OCI-LY3 (cell line): ENCODE results near the gene SYPL2.

Experiments
- H2AFZ ChIP-seq: fragments of 200-600, 300-600 bp; shearing (Covaris generic); 2 replicates; pipeline ENCODE4 v1.6.0; 2014; ENCODE audit warnings: antibody characterized with exemption, low read depth, low read length
- H3K27ac ChIP-seq: fragments of 200-600, 300-600 bp; sonication (generic); 2 replicates; pipeline ENCODE4 v1.5.1; 2014; ENCODE audit warnings: mild to moderate bottlenecking, low read length, moderate library complexity, mixed read lengths
- H3K27me3 ChIP-seq: fragments of 200-600, 300-600 bp; sonication (generic); 2 replicates; pipeline ENCODE4 v1.6.1; 2014; ENCODE audit warnings: low read depth, low read length, mixed read lengths
- H3K36me3 ChIP-seq: fragments of 200-600, 300-600 bp; sonication (generic); replicated peaks from 2 replicates; pipeline ENCODE3; 2014; ENCODE audit warnings: low read depth, low read length, mixed read lengths
- H3K4me1 ChIP-seq: fragments of 300-600, 200-600 bp; sonication (generic); 2 replicates; pipeline ENCODE4 v1.6.1; 2014; ENCODE audit warnings: low read length, mixed read lengths
- H3K4me2 ChIP-seq: fragments of 200-600, 300-600 bp; sonication (generic); 2 replicates; pipeline ENCODE4 v1.6.1; 2014; ENCODE audit warnings: low read length, mixed read lengths
- H3K4me3 ChIP-seq: fragments of 300-600, 200-600 bp; sonication (generic); 2 replicates; pipeline ENCODE4 v1.5.1; 2014; ENCODE audit warnings: antibody characterized with exemption, mild to moderate bottlenecking, low read length, moderate library complexity
- H3K79me2 ChIP-seq: fragments of 300-600, 200-600 bp; shearing (Covaris generic); 2 replicates; pipeline ENCODE4 v1.6.1; 2014; ENCODE audit warnings: mild to moderate bottlenecking, low read length, mixed read lengths
- H3K9ac ChIP-seq: fragments of 300-600, 200-600 bp; shearing (Covaris generic); 2 replicates; pipeline ENCODE4 v1.6.0; 2014; ENCODE audit warnings: mild to moderate bottlenecking, low read length, moderate library complexity
- H3K9me3 ChIP-seq: fragments of 200-600, 300-600 bp; shearing (Covaris generic); 2 replicates; pipeline ENCODE4 v1.6.1; 2014; ENCODE audit warnings: low read length, mixed read lengths; ENCODE audit not compliant: insufficient read depth
- H4K20me1 ChIP-seq: fragments of 200-600, 300-600 bp; sonication (generic); 2 replicates; pipeline ENCODE4 v1.6.1; 2016; ENCODE audit warnings: low read length, mixed read lengths; ENCODE audit not compliant: insufficient read depth
- EZH2phosphoT487 ChIP-seq: fragments of 200-600 bp; shearing (Covaris generic); IDR thresholded peaks from 2 replicates; pipeline ENCODE4 v1.6.1; 2018; ENCODE audit warnings: antibody characterized with exemption, mixed run types, low read depth
- TF ChIP-seq, protein P1 (sequence below): fragments of 200-600, 300-600 bp; sonication (generic); IDR thresholded peaks from 2 replicates; pipeline ENCODE4 v1.5.1; 2014; ENCODE audit warnings: antibody characterized with exemption, low read length, low read depth

SYPL2 gene

DNA sequence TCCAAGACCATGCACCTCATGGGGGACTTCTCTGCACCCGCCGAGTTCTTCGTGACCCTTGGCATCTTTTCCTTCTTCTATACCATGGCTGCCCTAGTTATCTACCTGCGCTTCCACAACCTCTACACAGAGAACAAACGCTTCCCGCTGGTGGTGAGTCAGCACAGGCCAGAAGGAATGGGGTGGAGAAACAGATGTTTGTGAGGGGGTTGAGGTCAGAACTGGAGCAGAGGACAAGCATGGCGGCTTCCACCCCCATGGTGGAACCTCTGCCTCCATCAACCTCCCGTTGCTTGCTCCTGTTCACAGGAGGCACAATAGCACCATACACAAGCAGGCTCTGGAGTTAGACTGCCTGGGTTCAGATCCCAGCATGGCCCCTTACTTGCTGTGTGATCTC lies 10.5 kb downstream of the SYPL2 start:
- Histone ChIP-seq H3K27me3 (peaks cover 7% of the 10 kb centered on the region), H4K20me1 (no peaks in the 10 kb centered on the region), H3K36me3 (no peaks in the 10 kb centered on the region), H3K4me2 (no peak overlapping the region), H3K4me1 (no peaks in the 10 kb centered on the region), H3K9me3 (no peaks in the 10 kb centered on the region), H3K9ac (no peak overlapping the region), H3K79me2 (no peaks in the 10 kb centered on the region), H3K27ac (no peak overlapping the region), H3K4me3 (no peak overlapping the region), H2AFZ (no peak overlapping the region)
- TF ChIP-seq, protein P1, sequence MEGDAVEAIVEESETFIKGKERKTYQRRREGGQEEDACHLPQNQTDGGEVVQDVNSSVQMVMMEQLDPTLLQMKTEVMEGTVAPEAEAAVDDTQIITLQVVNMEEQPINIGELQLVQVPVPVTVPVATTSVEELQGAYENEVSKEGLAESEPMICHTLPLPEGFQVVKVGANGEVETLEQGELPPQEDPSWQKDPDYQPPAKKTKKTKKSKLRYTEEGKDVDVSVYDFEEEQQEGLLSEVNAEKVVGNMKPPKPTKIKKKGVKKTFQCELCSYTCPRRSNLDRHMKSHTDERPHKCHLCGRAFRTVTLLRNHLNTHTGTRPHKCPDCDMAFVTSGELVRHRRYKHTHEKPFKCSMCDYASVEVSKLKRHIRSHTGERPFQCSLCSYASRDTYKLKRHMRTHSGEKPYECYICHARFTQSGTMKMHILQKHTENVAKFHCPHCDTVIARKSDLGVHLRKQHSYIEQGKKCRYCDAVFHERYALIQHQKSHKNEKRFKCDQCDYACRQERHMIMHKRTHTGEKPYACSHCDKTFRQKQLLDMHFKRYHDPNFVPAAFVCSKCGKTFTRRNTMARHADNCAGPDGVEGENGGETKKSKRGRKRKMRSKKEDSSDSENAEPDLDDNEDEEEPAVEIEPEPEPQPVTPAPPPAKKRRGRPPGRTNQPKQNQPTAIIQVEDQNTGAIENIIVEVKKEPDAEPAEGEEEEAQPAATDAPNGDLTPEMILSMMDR, result no peak
- TF ChIP-seq EZH2phosphoT487, result no peak

DNA sequence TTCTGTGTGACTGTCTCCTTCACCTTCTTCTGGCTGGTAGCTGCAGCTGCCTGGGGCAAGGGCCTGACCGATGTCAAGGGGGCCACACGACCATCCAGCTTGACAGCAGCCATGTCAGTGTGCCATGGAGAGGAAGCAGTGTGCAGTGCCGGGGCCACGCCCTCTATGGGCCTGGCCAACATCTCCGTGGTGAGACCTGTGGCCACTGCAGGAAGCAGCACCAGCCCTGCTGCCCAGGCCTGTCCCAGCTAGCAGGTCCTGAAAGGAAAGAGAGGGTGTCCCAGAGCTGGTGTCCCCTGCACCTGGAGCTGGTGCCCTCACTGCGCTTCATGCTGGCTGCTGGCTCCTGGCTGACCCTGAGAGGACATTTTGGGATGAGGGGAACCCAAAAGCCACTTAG lies 11.5 kb downstream of the SYPL2 start:
- no peak overlapping the region for H3K9ac ChIP-seq
- no peak overlapping the region for H3K4me2 ChIP-seq
- no peaks in the 10 kb centered on the region for H3K79me2 ChIP-seq
- no peak overlapping the region for H2AFZ ChIP-seq
- no peak overlapping the region for H3K27ac ChIP-seq
- H3K36me3 ChIP-seq, result no peaks in the 10 kb centered on the region
- peaks cover under 1% of the 10 kb centered on the region; the same call in 1 of the 2 replicates for H3K4me1 ChIP-seq
- H3K27me3 ChIP-seq, result peaks cover 5% of the 10 kb centered on the region
- no peaks in the 10 kb centered on the region for H3K9me3 ChIP-seq
- H3K4me3 ChIP-seq, result no peak overlapping the region
- H4K20me1 ChIP-seq, result no peaks in the 10 kb centered on the region
- TF ChIP-seq, protein P1, result no peak
- TF ChIP-seq EZH2phosphoT487, result no peak

DNA sequence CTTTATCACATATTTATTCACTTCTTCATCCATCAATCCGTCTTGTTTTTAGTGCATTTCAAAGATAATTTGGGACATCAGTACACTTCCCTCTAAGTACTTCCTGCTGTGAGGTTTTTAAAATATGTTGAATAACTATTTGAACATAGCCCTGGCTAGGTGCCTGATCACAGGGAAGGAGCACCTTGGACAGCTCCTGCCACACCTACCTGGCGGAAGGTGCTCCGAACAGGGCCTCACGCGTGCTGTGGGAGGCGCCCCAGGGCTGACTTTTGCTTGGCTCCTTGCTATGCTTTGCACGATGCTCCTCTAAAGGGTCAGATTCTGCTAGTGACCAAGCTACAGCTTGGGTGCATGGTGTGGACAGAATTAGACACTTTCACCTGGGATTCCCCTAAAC lies 12.5 kb downstream of the SYPL2 start:
- no peak overlapping the region for H3K9ac ChIP-seq
- no peaks in the 10 kb centered on the region for H3K36me3 ChIP-seq
- no peaks in the 10 kb centered on the region for H3K79me2 ChIP-seq
- H3K27me3 ChIP-seq, result no peaks in the 10 kb centered on the region
- H4K20me1 ChIP-seq, result no peaks in the 10 kb centered on the region
- no peak overlapping the region for H3K4me2 ChIP-seq
- H3K4me3 ChIP-seq, result no peak overlapping the region
- no peak overlapping the region for H2AFZ ChIP-seq
- H3K27ac ChIP-seq, result no peak overlapping the region
- peaks cover 4% of the 10 kb centered on the region; the same call in 1 of the 2 replicates for H3K4me1 ChIP-seq
- no peaks in the 10 kb centered on the region for H3K9me3 ChIP-seq
- TF ChIP-seq EZH2phosphoT487, result no peak
- TF ChIP-seq, protein P1, result no peak

DNA sequence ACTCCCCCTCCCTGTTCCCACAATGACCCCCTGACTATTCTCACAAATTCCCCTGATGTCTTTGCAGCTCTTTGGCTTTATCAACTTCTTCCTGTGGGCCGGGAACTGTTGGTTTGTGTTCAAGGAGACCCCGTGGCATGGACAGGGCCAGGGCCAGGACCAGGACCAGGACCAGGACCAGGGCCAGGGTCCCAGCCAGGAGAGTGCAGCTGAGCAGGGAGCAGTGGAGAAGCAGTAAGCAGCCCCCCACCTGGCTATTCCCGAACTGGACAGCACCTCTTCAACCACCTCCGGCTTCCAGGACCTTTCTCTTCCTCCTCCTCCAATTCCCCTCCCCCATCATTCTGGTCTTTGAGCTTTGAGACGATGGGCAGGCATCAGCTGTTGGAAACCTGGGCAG lies 13.0 kb downstream of the SYPL2 start:
- no peak for TF ChIP-seq EZH2phosphoT487
- TF ChIP-seq, protein P1, result no peak
- H3K79me2 ChIP-seq, result peaks cover 2% of the 10 kb centered on the region
- H3K9ac ChIP-seq, result no peak overlapping the region
- H3K27ac ChIP-seq, result no peak overlapping the region
- no peaks in the 10 kb centered on the region for H3K27me3 ChIP-seq
- no peak overlapping the region for H2AFZ ChIP-seq
- no peaks in the 10 kb centered on the region for H4K20me1 ChIP-seq
- no peak overlapping the region for H3K4me2 ChIP-seq
- H3K36me3 ChIP-seq, result no peaks in the 10 kb centered on the region
- peaks cover 4% of the 10 kb centered on the region; the same call in 1 of the 2 replicates for H3K4me1 ChIP-seq
- no peaks in the 10 kb centered on the region for H3K9me3 ChIP-seq
- H3K4me3 ChIP-seq, result no peak overlapping the region
